ENCODE results near the gene CPVL. TPM values are rescaled to one million over a fixed set of nuclear protein-coding genes. Genes with fewer than 3 reads are reported as not detected.
A peak's percentile ranks its signal among the peaks of the same experiment; 100 is the strongest.

Gene CPVL
- total and polyA plus RNA-seq, 2 donors (not counting 1 experiment from before 2014, with no cell fraction given) = 0.17 TPM; not detected in 1

- no peak overlapping the region for H2AFZ ChIP-seq (ENCODE audit: low read length)
- no peak overlapping the region for H3K27ac ChIP-seq (ENCODE audit: insufficient read depth, low read length)
- no peaks in the 10 kb centered on the region for H3K27me3 ChIP-seq (ENCODE audit: control insufficient read depth, insufficient read depth, low read length)
- H3K9me3 ChIP-seq (ENCODE audit: control insufficient read depth, insufficient read depth, low read depth, low read length) = no peaks in the 10 kb centered on the region
- DNase-seq (ENCODE audit: low read depth in 2 of 2) = peak; percentile 18 to 75
- H3K79me2 ChIP-seq (ENCODE audit: control insufficient read depth, insufficient read depth, low read length) = no peaks in the 10 kb centered on the region
- no peak for TF ChIP-seq EZH2 (IDR thresholded peaks at IDR 0.05; ENCODE audit: low read length, missing control alignments)
- TF ChIP-seq CTCF (conservative IDR thresholded peaks at IDR 0.05 in 1 of 2, IDR thresholded peaks at IDR 0.05 in 1 of 2; ENCODE audit: low read depth in 1 of 2, low read length in 2 of 2) = no peak
- H3K4me2 ChIP-seq (ENCODE audit: extremely low read depth, insufficient read depth, low read length) = no peak overlapping the region
- H3K9ac ChIP-seq (ENCODE audit: insufficient read depth, low read length) = no peak overlapping the region
- H3K4me1 ChIP-seq (ENCODE audit: control insufficient read depth, extremely low read depth, insufficient read depth, low read length) = no peaks in the 10 kb centered on the region
- no peak overlapping the region for H3K4me3 ChIP-seq (replicated peaks in 1 of 4; ENCODE audit: control extremely low read depth in 1 of 4, insufficient read depth in 1 of 4, low read depth in 3 of 4, low read length in 4 of 4)
- no peaks in the 10 kb centered on the region for H3K36me3 ChIP-seq (ENCODE audit: control insufficient read depth, insufficient read depth, low read length)
- H4K20me1 ChIP-seq (ENCODE audit: control insufficient read depth, extremely low read depth, insufficient read depth, low read length) = no peaks in the 10 kb centered on the region
Observed at GRCh38 chr7:29017713-29018112, 128.6 kb downstream of the CPVL start.

GRCh38 chr7:29014725-29015124 lies 131.6 kb downstream of the CPVL start:
- Histone ChIP-seq H2AFZ (ENCODE audit: low read length) (no peak overlapping the region), H3K27ac (ENCODE audit: insufficient read depth, low read length) (no peak overlapping the region), H3K9me3 (ENCODE audit: control insufficient read depth, insufficient read depth, low read depth, low read length) (no peaks in the 10 kb centered on the region), H3K9ac (ENCODE audit: insufficient read depth, low read length) (no peak overlapping the region), H3K27me3 (ENCODE audit: control insufficient read depth, insufficient read depth, low read length) (no peaks in the 10 kb centered on the region), H3K4me3 (replicated peaks in 1 of 4; ENCODE audit: control extremely low read depth in 1 of 4, insufficient read depth in 1 of 4, low read depth in 3 of 4, low read length in 4 of 4) (no peak overlapping the region), H3K4me2 (ENCODE audit: extremely low read depth, insufficient read depth, low read length) (no peak overlapping the region), H3K79me2 (ENCODE audit: control insufficient read depth, insufficient read depth, low read length) (no peaks in the 10 kb centered on the region), H4K20me1 (ENCODE audit: control insufficient read depth, extremely low read depth, insufficient read depth, low read length) (no peaks in the 10 kb centered on the region), H3K36me3 (ENCODE audit: control insufficient read depth, insufficient read depth, low read length) (no peaks in the 10 kb centered on the region), H3K4me1 (ENCODE audit: control insufficient read depth, extremely low read depth, insufficient read depth, low read length) (no peaks in the 10 kb centered on the region)
- TF ChIP-seq CTCF (conservative IDR thresholded peaks at IDR 0.05 in 1 of 2, IDR thresholded peaks at IDR 0.05 in 1 of 2; ENCODE audit: low read depth in 1 of 2, low read length in 2 of 2) (no peak), EZH2 (IDR thresholded peaks at IDR 0.05; ENCODE audit: low read length, missing control alignments) (no peak)
- no peak for DNase-seq (ENCODE audit: low read depth in 2 of 2)

GRCh38 chr7:29013931-29014330 lies 132.4 kb downstream of the CPVL start:
- DNase-seq (ENCODE audit: low read depth in 2 of 2) = no peak
- H3K4me1 ChIP-seq (ENCODE audit: control insufficient read depth, extremely low read depth, insufficient read depth, low read length) = no peaks in the 10 kb centered on the region
- no peak overlapping the region for H3K27ac ChIP-seq (ENCODE audit: insufficient read depth, low read length)
- no peak for TF ChIP-seq CTCF (conservative IDR thresholded peaks at IDR 0.05 in 1 of 2, IDR thresholded peaks at IDR 0.05 in 1 of 2; ENCODE audit: low read depth in 1 of 2, low read length in 2 of 2)
- TF ChIP-seq EZH2 (IDR thresholded peaks at IDR 0.05; ENCODE audit: low read length, missing control alignments) = no peak
- H3K9me3 ChIP-seq (ENCODE audit: control insufficient read depth, insufficient read depth, low read depth, low read length) = no peaks in the 10 kb centered on the region
- no peak overlapping the region for H3K4me2 ChIP-seq (ENCODE audit: extremely low read depth, insufficient read depth, low read length)
- no peak overlapping the region for H3K9ac ChIP-seq (ENCODE audit: insufficient read depth, low read length)
- H4K20me1 ChIP-seq (ENCODE audit: control insufficient read depth, extremely low read depth, insufficient read depth, low read length) = no peaks in the 10 kb centered on the region
- H3K4me3 ChIP-seq (replicated peaks in 1 of 4; ENCODE audit: control extremely low read depth in 1 of 4, insufficient read depth in 1 of 4, low read depth in 3 of 4, low read length in 4 of 4) = no peak overlapping the region
- H3K27me3 ChIP-seq (ENCODE audit: control insufficient read depth, insufficient read depth, low read length) = no peaks in the 10 kb centered on the region
- no peak overlapping the region for H2AFZ ChIP-seq (ENCODE audit: low read length)
- no peaks in the 10 kb centered on the region for H3K36me3 ChIP-seq (ENCODE audit: control insufficient read depth, insufficient read depth, low read length)
- H3K79me2 ChIP-seq (ENCODE audit: control insufficient read depth, insufficient read depth, low read length) = no peaks in the 10 kb centered on the region

Measured in fibroblast of lung (primary cell).